GM21825 (cell line): Measurements from ENCODE around the gene MIPEP.

Experiments
- ATAC-seq: cut with Tn5 transposase; IDR thresholded peaks from one replicate; pipeline ENCODE4 v1.9.1; 2021; ENCODE audit warnings: mild to moderate bottlenecking, moderate library complexity; ENCODE audit not compliant: unreplicated experiment

Gene MIPEP

DNA sequence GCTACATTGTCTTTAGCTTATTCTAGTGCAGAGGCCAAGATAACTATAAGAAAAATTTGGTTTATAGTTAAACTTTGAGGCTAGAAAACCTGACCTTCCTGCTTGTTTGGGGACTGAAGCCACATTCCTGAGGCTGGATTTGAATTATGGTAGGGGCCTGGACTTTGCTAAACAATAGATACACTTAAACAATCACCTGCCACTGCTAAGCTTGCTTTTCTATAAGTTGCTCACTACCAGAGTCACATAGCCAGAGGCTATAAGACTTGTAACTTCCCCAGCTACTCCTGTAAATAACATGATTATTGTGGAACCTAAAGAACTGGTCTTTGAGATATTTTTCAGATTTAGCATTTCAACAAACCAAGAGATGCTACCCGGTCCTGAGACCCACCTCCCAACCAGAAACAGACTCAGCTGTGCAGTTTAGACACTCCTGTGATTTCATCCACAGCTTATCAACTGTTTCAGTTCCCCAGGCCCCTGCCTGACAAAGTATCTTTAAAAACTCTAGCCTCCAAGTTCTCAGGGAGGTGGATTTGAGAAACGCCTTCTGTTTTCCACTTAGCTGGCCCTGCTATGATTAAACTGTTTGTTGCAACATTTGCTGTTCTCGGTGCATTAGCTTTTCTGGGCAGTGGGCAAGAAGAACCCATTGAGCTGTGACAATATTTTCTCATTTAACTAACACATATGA, 77.7 kb downstream of the MIPEP start:
- ATAC-seq: no peak

DNA sequence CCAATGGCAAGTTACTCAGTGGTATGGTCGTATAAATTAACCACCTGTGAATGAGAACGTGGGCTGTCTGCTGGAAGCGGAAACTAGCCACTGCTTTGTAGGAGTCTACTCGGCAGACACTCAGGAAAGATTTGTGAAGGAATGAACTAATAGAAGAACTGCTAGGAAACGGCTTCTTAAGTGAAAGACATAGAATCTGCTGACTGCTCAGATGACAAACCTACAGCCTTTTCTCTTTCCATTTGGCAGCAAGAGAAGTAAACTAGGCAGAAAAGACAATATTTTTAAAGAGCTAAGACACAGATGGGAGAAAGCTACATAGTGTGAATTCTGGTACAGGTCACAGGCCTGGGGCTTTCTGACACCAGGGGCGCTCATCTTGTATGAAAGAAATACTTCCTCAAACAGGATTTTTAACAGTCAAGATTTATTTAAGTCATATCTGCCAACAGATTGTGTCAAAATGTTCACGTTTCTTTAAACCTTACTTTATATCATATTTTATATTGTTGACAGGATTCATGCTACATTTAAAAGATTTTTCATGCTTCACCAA, 78.4 kb downstream of the MIPEP start:
- no peak for ATAC-seq

DNA sequence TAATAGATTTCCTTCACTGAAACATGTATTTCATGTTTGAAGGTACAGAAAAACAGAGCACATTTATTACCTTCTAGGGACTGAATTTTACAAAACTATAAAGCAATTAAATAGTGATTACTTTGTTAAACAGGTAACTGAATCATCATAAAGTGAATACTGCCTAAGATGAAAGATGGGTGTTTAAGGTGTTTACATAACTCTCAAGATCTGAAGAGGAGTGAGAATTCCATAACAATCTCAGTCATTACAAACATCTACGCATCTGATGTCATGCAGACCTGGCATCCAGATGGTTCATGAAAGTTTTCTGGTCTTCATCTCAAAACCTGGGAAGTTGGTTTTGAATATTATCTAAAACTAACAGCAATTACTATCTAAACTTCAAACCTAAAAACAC, 80.4 kb downstream of the MIPEP start:
- ATAC-seq: no peak

DNA sequence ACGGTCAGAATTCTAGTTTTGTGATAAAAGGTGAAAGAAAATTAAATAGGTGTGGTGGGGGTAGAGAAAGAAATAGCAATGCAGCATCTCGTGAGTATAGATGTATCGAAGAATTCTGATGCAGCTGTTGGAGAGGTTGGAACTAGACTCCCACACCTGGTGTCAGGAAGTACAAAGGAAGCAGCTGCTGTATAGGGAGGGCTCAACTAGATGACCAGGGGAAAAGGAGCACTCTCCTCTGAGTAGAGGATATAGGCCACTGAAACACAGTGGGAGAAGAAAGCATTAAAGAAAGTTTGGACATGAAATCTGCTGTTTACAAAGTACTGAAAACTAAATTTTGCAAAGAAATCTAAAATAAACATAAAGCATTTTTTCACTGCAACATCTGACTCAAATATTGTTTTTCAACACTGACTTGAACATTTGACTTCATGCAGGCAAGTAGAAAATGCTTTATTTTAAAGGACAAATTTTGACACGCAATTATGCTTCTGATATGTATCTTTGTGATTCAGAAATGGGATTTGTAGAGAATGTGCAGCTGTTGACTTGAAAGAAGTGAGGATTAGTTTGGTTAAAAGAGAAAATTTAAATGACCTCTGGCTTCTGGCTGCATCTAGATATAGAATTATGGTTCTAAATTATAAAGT, 82.2 kb downstream of the MIPEP start:
- ATAC-seq: no peak

DNA sequence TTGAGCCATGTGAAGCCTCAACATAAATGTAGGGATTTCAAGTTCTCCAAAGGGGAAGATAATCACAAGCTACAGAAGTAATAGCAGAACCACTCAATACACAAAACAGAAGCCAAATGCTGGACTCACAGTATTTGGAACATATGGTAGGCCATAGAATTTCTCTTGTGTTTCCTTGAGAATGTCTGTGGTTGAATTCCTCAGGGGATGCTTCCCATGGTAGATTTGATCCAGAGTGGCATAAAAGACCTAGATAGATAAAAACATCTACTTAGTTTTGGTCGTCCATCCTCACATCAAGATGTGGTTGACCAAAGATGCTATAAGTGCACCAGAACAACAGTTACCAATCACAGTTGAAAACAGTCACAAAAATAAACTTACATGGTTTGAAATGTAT, 83.4 kb downstream of the MIPEP start:
- ATAC-seq: no peak

DNA sequence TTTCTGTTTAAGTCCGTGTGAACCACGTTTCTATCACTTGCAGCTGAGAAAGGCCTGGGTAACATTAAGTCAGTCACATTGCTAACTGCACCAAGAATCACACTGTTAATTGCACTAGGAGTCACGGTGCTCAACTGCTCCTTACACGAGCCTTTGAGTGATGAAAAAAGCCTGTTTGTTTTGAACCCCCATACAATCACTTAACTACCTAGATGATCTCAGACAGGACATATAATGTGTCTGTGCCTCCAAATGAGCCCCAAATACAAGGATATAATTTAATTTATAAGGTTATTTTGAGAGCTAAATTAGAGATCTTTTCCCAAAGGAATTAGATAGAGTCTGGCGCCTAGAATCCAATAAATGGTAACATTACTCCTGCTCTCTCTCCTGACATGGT, 84.1 kb downstream of the MIPEP start:
- ATAC-seq: no peak

DNA sequence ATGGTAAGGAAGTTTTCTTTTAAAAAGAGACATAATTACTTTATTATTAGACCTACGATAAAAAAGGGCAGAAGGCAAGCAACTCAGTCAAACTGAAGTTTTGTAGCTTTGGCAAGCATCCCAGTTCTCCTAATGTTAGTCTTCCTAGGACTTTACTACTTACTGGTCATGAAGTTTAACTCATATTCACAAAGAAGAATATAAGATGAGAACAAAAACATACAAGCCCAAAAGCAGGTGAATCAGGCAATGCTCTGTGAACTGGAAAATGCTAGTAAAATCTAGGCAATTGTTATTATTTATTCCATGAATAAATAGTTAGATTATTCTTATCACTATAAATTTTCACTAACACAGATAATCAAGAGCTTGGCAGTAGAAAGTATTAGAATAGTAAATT, 85.0 kb downstream of the MIPEP start:
- no peak for ATAC-seq

DNA sequence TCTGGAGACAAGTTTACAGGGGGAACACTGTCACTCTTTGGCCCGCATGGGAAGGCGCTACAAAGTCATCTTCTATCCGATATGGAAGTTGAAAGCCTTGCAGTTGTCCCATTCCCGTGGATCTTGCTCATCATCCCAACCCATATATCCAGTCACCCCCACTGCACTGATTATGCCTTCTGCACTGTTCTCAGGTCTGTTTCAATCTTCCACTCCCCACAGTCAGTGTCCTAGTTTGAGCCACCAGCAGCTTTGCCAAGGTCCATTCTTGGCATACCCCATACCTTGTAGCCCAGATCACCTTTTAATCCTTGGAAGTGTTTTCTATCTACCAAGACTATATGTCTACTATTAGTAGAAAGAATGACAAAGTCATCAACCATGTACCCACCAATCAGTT, 88.1 kb downstream of the MIPEP start:
- no peak for ATAC-seq

DNA sequence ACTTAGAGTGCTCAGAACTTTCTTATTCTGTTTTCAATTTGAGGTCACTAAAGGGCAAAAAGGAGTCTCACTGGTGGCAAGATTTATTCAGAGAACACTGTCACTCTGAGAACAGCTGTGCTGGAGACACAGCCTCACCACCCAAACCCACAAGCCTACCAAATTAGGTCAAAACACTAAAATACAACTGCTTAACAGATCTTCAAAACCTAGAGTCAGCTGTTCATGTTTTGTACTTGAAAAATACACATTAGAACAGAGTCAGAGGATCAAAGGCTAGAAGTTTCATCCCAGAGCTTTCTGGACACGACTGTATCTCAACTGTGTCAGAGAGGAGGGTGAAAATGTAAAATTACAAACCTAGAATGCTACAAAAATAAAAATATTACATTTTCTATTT, 89.3 kb downstream of the MIPEP start:
- ATAC-seq: peak; percentile 83

DNA sequence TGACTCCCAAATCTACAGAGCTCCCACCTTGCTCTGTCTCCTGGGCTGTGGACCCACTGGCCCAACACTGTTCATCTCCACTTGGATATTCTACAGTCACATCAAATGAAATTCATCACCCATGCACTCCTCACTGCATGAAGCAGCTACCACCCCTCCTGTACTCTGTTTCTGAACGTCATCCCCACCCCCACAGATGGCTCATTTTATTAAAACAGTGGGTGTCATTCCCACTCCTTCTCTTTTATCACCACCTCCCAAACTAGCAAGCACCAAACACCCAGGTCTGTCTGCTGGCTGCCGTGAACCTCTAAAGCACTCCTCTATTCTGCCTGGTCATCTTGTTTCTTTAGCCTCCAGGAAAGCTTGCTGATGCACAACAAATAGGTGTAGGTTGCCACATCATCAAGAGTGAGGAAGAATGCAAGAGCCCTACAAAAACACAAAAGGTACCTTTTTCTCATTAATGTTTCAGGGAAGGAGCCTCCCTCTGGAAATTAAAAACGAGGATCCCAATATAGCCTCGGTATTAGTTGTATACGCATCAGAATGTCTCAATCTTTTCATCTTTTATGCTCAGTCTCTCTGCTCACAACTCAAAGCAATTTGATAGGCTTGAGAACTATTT, 91.8 kb downstream of the MIPEP start:
- ATAC-seq: no peak

DNA sequence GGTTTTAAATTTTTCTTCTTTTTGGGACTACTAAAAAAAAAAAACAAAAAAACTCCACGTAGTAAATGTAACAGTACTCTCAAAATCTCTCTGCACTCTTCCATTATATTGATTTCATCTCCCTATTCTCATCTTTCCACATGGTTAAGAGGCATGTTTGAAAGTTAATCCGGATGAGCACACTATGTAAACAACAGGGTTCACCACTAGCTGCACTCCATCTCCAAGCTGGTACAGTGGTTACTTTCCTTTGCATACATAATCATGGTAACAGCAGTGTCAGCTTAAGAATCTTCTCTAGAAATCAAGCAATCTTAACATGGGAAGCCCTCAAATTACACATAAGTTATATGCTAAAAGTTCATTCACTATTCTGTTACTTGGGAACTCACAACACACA, 92.6 kb downstream of the MIPEP start:
- no peak for ATAC-seq

DNA sequence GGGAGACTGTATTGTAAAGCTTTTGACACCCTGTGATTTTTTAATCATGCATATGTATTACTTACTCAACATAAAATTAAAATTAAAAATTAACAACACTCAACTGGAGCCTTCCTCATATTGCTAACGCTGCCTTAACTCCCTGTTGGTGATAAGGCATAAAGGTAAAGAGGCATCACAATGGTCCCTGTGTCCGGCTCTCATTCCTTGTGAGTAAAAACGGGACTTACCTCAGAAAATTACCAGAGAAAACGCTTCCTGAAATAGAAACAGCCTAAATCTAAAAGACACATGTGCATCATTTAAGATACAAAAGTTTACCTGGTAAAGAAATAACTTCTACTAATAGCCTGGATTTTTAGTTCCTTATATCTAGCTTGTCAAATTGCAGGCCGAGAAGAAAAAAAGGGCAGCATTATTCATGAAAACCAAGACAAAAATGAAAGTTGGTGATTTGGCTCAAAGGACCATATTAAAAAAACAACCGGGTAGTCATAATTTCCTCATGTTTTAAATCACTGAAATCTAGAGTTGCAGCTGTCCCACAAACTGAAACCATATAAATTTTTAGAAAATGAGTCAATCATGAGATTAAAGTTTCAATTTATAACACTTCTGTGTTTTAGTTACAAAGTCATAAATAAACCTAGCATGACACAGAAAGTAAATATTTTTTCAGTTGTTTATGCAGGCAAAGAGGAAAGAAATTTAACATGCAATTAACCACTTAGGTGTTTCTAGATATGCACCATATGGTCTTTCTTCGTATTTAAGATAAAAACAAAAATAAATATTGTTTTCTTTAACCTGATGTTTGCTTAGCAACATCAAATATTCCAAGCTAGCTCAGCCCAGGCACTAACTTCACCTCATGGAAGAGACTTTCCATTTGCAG, 94.7 kb downstream of the MIPEP start:
- peak; percentile 44 for ATAC-seq

DNA sequence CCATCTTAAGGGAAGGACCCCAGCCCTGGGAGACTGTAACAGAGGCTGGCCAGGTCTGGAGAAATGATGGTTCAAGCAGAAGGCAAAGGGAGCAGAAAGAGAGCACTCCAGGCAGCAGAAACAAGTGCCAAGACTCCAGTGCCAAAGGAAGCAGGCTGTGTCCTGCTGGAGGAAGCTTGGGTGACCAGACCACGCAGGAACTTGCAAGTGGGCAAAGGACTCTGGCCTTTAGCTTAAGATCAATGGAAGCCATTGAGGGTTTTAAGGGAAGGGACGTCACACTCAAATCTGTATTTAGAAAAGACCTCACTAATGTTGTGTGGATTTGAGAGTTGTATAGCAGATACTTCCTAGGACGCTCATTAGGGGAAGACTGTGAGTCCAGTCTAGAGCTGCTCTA, 95.5 kb downstream of the MIPEP start:
- no peak for ATAC-seq

DNA sequence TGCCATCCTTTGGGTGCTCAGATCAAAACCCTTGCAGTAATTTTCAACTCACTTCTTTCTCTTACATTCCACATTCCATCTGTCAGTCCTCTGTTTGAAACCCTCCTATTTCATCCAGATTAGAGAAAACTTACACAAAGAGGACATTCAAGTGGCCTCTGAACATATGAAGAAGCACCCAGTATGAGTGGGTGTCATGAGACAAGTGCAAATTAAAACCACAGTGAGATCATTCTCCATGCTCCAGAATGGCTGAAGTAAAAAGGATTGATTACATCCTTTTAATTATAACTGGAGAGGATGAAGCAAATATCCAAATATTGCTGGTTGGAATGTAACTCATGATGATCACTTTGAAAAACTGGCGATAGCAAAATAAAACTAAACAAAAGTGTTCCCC, 96.5 kb downstream of the MIPEP start:
- no peak for ATAC-seq

DNA sequence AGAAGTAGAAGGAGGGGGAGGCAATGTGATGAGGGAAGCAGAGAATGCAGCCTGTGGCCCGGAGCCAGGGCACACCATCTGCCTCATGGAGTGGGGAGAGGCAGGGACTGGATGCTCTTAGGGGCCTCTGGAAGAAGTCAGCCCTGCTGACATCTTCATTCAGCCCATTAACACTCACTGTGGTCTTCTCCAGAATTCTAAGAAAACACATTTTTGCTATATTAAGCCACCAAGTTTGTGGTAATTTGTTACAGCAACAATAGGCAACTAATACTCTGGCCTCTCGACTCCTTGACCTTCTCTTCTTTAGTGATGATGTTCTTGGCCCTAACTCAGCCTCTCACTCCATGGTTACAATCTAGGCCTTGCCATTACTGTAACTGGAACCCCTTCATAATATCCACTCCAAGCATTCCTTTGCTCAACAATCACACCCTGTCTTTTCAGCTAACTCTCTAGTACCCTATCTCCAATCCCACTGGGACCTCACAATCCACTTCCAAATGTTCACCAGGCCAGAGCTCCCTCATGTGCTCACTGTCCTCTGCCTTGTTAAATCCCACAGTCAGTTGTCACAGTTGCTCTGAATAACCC, 98.5 kb downstream of the MIPEP start:
- ATAC-seq: no peak

DNA sequence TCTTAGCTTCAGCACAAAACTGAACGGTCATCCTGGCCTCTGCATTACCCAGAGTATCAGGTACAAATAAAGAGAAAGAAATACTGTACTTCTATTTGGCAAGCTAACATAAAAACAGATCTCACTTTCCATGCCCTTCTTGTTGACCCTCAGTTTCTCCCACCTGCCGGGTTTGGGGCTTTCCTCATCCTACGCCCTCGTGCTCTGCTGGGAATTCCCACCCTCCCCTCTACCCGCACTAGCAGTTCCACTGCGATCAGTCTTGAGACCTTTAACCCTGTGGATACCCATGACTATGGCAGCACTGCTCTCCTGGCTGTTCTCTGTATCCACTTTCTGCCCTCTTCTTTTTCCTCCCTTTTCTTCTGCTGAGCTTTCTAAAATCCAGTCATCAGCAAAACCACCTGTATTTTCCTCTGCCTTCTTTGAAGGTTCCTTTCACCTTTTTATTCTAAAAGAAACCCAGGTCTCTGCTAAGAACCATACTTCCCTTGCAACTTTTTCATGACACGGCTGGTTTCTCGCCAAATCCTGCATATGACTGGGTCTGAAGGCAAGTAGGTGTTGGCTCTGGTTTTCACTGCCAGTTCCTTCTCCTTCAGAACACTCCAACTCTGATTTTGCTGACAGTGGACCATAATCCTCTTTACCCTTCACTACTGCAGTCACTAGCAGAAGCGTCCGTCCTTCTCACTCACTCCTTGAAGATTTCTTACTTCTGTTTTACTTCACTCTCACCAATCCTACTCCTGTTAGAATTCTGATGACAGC, 99.4 kb downstream of the MIPEP start:
- ATAC-seq: no peak

DNA sequence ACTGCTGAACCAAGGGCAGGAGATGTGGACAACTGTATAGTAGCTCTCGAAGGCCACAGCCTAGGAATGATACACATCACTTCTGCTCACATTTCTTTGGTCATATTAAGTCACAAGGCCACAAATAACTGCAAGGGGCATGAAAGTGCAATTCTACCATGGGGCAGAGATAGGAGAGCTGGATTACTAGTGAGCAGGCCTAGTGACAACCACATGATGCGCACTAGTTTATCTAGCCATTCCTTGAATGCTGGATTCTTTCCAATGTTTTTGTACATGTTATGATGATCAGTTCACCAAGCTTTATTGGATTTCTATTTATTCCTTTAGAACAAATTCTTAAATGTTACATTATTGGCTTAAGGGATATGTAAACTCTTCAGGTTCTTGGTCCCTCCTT, 100.7 kb downstream of the MIPEP start:
- no peak for ATAC-seq

DNA sequence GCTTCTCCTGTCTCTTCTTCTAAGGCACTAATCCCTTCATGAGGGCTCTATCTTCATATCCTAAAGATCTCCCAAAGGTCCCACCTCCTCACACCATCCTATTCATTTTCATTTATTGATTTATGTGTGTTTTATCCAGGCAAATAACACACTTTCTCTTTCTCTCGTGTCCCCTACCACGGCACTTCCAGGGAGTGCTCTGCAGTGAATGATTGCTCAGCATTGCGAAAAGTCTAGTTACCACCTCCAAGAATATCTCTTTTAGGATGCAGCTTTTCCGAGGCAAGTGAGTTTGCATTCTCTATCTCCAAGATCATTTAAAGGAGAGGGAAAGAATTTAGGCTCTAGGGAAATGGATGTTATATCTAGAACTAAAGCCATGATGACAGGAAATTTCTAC, 101.7 kb downstream of the MIPEP start:
- ATAC-seq: no peak

DNA sequence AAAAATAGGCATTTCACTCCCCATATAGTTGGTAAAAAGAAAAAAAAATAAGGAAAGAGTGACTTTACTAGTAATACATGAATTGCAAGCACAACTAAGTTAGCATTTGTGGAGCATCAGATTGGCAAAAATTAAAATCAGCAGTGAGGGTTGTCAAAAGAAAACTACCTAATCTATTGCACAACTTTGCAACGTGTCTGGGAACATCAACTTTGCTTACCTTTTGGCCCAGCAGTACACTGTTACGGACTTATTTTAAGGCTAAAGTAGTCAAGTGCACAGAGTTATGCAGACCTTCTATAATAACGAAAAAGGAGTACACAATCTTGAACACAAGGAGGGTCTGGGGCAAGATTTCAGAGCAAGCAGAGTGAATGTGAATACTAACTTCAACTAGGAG, 102.6 kb downstream of the MIPEP start:
- ATAC-seq: no peak

DNA sequence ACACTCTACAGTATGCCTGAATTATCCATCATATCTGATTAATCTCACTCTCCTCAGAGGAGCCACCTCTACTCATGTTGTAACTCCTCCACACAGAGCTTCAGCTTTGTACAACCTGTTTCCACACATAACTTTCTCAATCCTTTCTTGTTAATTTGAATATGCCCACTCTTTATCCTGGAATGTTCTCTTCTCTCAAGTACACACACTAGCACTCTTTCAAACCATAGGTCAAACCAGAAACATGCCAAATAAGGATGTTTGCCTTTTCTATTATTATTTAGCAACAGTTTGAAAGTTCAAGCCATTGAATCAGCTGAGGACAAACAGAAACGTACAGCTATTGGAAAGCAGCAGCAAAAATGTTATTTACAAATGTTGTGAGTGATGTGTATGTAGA, 110.3 kb downstream of the MIPEP start:
- ATAC-seq: no peak
